Transverse colon (tissue), 4 donors: ENCODE measurements around the gene CENPE. TPM values are rescaled to one million over a fixed set of nuclear protein-coding genes. Genes with fewer than 3 reads are reported as not detected.

ENCODE experiments used
- DNase-seq: peaks from one replicate; pipeline ENCODE4 v3.0.0-alpha.2; 2019
- H3K27ac ChIP-seq, 4 donors: fragments of 200-600 bp; sonication (generic); 2 replicates each; pipeline ENCODE4 v1.5.1; 2016 to 2018; ENCODE audit warnings: inconsistent platforms in 4 of 4
- H3K27me3 ChIP-seq: fragments of 200-600 bp; sonication (generic); 2 replicates; pipeline ENCODE4 v1.5.1; 2017; ENCODE audit warnings: inconsistent platforms
- H3K36me3 ChIP-seq, 4 donors: fragments of 200-600 bp; sonication (generic); 2 replicates each; pipeline ENCODE4 v1.5.1; 2017 to 2019; ENCODE audit warnings: inconsistent platforms in 4 of 4
- H3K4me1 ChIP-seq, 4 donors: fragments of 200-600 bp; sonication (generic); 2 replicates each; pipeline ENCODE4 v1.5.1; 2017 to 2020; ENCODE audit warnings: inconsistent platforms in 4 of 4
- H3K4me3 ChIP-seq, 4 donors: fragments of 200-600 bp; sonication (generic); 1 replicate in 1 of 4; 2 replicates in 3 of 4; pipeline versions ENCODE4 v1.5.1 to v1.6.1; 2017 to 2019; ENCODE audit warnings: inconsistent platforms in 4 of 4
- H3K9me3 ChIP-seq, 2 donors: fragments of 200-600 bp; sonication (generic); 2 replicates each; pipeline ENCODE4 v1.5.1; 2017 to 2019; ENCODE audit warnings: inconsistent platforms in 2 of 2
- CTCF ChIP-seq, 5 experiments: fragments of 200-600 bp in 3 of 5; fragments of 450-650 bp in 2 of 5; sonication (generic) in 3 of 5; IDR thresholded peaks; 1 replicate in 2 of 5; 2 replicates in 3 of 5; pipeline ENCODE4 v1.5.1; 2016 to 2017; ENCODE audit warnings: antibody characterized with exemption in 5 of 5, inconsistent platforms in 3 of 5, mild to moderate bottlenecking in 2 of 5, moderate library complexity in 1 of 5
- EP300 ChIP-seq: sonication (generic); formaldehyde crosslinking; IDR thresholded peaks from one replicate; pipeline ENCODE4 v1.6.1; 2017; ENCODE audit warnings: antibody characterized with exemption, low read depth
- POLR2A ChIP-seq: fragments of 450-650 bp; IDR thresholded peaks from one replicate; pipeline ENCODE4 v1.6.1; 2016; ENCODE audit warnings: antibody characterized with exemption, mild to moderate bottlenecking, moderate library complexity
- POLR2AphosphoS5 ChIP-seq, 3 donors: sonication (generic); formaldehyde crosslinking; IDR thresholded peaks; one replicate each; pipeline ENCODE4 v1.6.1; 2016; ENCODE audit warnings: antibody characterized with exemption in 3 of 3
- WGBS, 2 donors: methylation state at CpG; one replicate each; pipeline ENCODE4 v1.1.5; 2018; ENCODE audit warnings: low coverage in 1 of 2; 5-methylcytosine and 5-hydroxymethylcytosine counted together
- in situ Hi-C, 4 donors: fragments of 200-750 bp; cut with MboI; loops; one replicate each; pipeline versions ENCODE4 v1.15.0 to v1.15.1; 2017; ENCODE audit warnings: low sequenced_read_pairs in 3 of 4, low pct_ligation_motif_present in 1 of 4, low pct_unique_long_range_greater_than_20kb in 1 of 4
- intact Hi-C: fragments of 100-400 bp; cut with DNase I; formaldehyde crosslinking; loops from one replicate; pipeline ENCODE4 v1.15.1; 2023; ENCODE audit warnings: low total_unique reads
- total RNA-seq, 4 donors: library from RNA; depleted of rRNA; stranded (reverse); fragments of >200 nt; gene quantifications; one replicate each; pipeline ENCODE4 v1.1.0, GENCODE V29; 2016

The CENPE gene
- total RNA-seq, 4 donors from 2014 or later: 1.1 to 3.5 (median 2.8) TPM; not detected in 1

- in situ Hi-C loops: no loop called here
- intact Hi-C loops: loop anchor here (10.0 kb wide), 1 partner anchor 571 kb away; the partner anchor contains the start of gene NFKB1
- 0% methylated on average over 61 of the region's 82 CpGs; no CpG with 5 or more reads in 1 of the 2 donors for WGBS, 2 donors
Measured at GRCh38 chr4:103075894-103076746, 122.0 kb downstream of the CENPE start.

DNA sequence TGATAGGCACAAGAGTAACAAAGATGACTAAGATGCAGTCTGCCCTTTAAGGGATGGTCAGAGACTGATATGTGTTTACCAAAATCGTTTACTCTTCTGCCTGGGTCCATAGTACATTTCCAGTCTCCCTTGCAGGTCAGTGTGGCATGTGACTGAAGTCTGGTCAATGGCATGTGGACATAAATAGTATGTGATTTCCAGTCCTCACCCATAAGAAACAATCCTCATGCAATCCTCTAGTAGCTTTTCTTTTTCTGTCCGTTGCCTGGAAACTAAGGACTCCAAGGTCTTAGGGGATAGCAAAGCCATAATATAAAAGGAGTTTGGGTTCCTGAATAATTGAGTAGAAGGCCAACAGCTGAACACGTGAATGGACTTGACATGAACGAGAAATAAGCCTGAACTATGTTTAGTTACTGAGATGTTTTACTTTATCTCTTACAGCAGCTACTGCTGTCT is 122.7 kb downstream of the CENPE start:
- Histone ChIP-seq H3K36me3 (no peaks in the 10 kb centered on the region), H3K27me3 (no peaks in the 10 kb centered on the region), H3K27ac (peak overlapping the region; percentile 75 to 86 (median 85)), H3K9me3 (no peaks in the 10 kb centered on the region), H3K4me3 (peak overlapping the region; percentile 47 to 67 (median 62)), H3K4me1 (peaks cover 0 to 21% (median 9%) of the 10 kb centered on the region in 4 donors)
- 23 to 50% methylated on average over 1 to 4 of the region's 4 CpGs for whole genome bisulfite sequencing, 2 donors
- DNase-seq: no peak
- intact Hi-C loops: loop anchor here (10.0 kb wide), 1 partner anchor 571 kb away; the partner anchor contains the start of gene NFKB1
- TF ChIP-seq CTCF (IDR thresholded peaks at IDR 0.05) (no peak), POLR2A (no peak), EP300 (no peak)
- in situ Hi-C loops: no loop called here

More at GRCh38 chr4:103075894-103076746, 122.0 kb downstream of the CENPE start:
- H3K36me3 ChIP-seq: no peaks in the 10 kb centered on the region
- TF ChIP-seq POLR2A: no peak
- peak in 1 of 3 donors; percentile 41 for TF ChIP-seq POLR2AphosphoS5 (IDR thresholded peaks at IDR 0.05)
- no peak for TF ChIP-seq CTCF (IDR thresholded peaks at IDR 0.05)
- TF ChIP-seq EP300: no peak
- no peaks in the 10 kb centered on the region for H3K9me3 ChIP-seq
- H3K4me1 ChIP-seq: peaks cover 0 to 21% (median 9%) of the 10 kb centered on the region in 4 donors
- no peaks in the 10 kb centered on the region for H3K27me3 ChIP-seq
- peak overlapping the region; percentile 75 to 86 (median 85) for H3K27ac ChIP-seq
- H3K4me3 ChIP-seq: peak overlapping the region; percentile 47 to 67 (median 62)
- DNase-seq: peak; percentile 59

DNA sequence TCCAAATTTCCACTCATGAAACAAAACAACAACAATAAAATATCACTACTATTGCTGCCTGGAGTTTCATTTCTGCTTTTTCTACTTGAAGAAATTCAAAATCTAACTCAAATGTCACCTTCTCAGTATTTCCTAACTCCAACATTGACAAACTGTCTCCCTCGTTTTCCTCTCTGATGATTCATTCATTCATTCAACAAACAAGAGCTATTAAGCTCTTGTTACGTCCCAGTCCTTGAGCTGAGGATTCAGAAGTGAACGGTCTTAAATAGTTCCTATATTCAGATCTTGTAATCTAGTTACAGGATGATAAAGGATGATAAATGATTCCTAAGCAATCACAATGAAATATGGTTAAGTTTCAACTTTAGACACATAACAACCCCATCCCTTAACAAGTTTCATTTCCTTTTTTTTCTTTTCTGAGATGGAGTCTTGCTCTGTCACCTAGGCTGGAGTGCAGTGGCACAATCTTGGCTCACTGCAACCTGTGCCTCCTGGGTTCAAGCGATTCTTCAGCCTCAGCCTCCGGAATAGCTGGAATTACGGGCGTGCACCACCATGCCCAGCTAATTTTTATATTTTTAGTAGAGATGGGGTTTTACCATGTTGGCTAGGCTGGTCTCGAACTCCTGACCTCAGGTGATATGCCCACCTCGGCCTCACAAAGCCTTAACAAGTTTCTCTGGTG is 123.3 kb downstream of the CENPE start:
- no peak for TF ChIP-seq CTCF (IDR thresholded peaks at IDR 0.05)
- TF ChIP-seq POLR2A: no peak
- no peak for TF ChIP-seq EP300
- no peak for TF ChIP-seq POLR2AphosphoS5 (IDR thresholded peaks at IDR 0.05)
- Histone ChIP-seq H3K27me3 (no peaks in the 10 kb centered on the region), H3K36me3 (no peaks in the 10 kb centered on the region), H3K9me3 (no peaks in the 10 kb centered on the region), H3K4me1 (peaks cover 0 to 21% (median 9%) of the 10 kb centered on the region in 4 donors), H3K27ac (no peak overlapping the region), H3K4me3 (peak overlapping the region in 1 of 4 donors; percentile 63)
- 77 to 83% methylated on average over 8 to 9 of the region's 9 CpGs for WGBS, 2 donors
- intact Hi-C loops (loop anchor here (10.0 kb wide), 1 partner anchor 570 kb away; the partner anchor contains the start of gene NFKB1), in situ Hi-C loops (no loop called here)
- no peak for DNase-seq
